GM19328 (cell line): ENCODE data around the gene ACOX1.

ENCODE experiments used
- ATAC-seq: cut with Tn5 transposase; IDR thresholded peaks from one replicate; pipeline ENCODE4 v1.9.1; 2021; ENCODE audit warnings: mild to moderate bottlenecking, moderate library complexity; ENCODE audit not compliant: unreplicated experiment

The ACOX1 gene

GRCh38 chr17:76008630-76009425, 29.9 kb upstream of the ACOX1 start:
- no peak for ATAC-seq

- no peak for ATAC-seq
Measured at GRCh38 chr17:76008208-76008607, 29.2 kb upstream of the ACOX1 start.

GRCh38 chr17:76007850-76008165, 28.8 kb upstream of the ACOX1 start:
- ATAC-seq: no peak

GRCh38 chr17:76007131-76007849, 28.3 kb upstream of the ACOX1 start:
- ATAC-seq: no peak

- ATAC-seq: no peak
Measured at GRCh38 chr17:76005263-76006149, 26.5 kb upstream of the ACOX1 start.

GRCh38 chr17:76004750-76005262, 25.8 kb upstream of the ACOX1 start:
- no peak for ATAC-seq

- ATAC-seq: no peak
Measured at GRCh38 chr17:76003915-76004314, 24.9 kb upstream of the ACOX1 start.

- no peak for ATAC-seq
Measured at GRCh38 chr17:76002100-76002499, 23.1 kb upstream of the ACOX1 start.

GRCh38 chr17:76000755-76001521, 22.0 kb upstream of the ACOX1 start, which contains the start of gene CDK3:
Gene CDK3, plus strand, starts transcription at chr17:76000855. Its CDS starts 571 bp downstream, at chr17:76001426.
- no peak for ATAC-seq

GRCh38 chr17:76000016-76000754, 21.2 kb upstream of the ACOX1 start:
- no peak for ATAC-seq

GRCh38 chr17:75998327-75998795, 19.4 kb upstream of the ACOX1 start:
- ATAC-seq: no peak

- no peak for ATAC-seq
Measured at GRCh38 chr17:75996665-75997590, 18.0 kb upstream of the ACOX1 start.

GRCh38 chr17:75995385-75995925, 16.5 kb upstream of the ACOX1 start:
- no peak for ATAC-seq

- no peak for ATAC-seq
Measured at GRCh38 chr17:75994802-75995370, 15.9 kb upstream of the ACOX1 start.

GRCh38 chr17:75991396-75991795, 12.4 kb upstream of the ACOX1 start:
- no peak for ATAC-seq

GRCh38 chr17:75987041-75987440, 8.1 kb upstream of the ACOX1 start:
- ATAC-seq: no peak

GRCh38 chr17:75985986-75986385, 7.0 kb upstream of the ACOX1 start:
- ATAC-seq: no peak
